HG03575 (cell line): Measurements from ENCODE around the gene PTPRM.

ENCODE experiments used
- ATAC-seq: cut with Tn5 transposase; IDR thresholded peaks from one replicate; pipeline ENCODE4 v1.9.1; 2021; ENCODE audit not compliant: unreplicated experiment, insufficient number of reproducible peaks, low FRiP score; ENCODE audit errors: extremely low read depth

The PTPRM gene

DNA sequence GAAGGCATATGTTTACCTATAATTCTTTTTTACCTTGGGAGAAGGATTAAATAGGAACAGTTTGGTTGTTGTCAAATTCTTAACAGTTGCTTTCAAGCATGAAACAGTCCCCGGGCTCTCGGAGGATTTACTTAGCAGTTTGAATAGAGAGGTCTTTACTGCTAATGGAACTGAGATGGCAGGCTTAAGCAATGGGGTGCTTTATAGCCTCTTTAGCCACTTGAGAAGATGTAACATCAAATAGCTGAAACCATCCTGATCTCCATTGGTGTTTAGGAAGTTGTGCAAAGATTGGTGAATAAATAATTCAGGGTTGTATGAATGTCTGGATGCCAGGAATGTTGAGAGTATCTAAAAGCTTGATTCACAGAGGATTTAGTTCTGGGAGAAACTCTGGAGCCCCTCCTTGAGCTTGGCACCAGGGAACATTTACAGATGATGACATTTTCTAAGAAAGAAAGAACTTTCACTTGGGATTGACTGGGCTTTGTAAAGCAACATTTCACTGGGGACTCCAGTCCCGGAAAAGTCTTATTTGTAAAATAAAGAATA, 51.9 kb downstream of the PTPRM start:
- no peak for ATAC-seq

DNA sequence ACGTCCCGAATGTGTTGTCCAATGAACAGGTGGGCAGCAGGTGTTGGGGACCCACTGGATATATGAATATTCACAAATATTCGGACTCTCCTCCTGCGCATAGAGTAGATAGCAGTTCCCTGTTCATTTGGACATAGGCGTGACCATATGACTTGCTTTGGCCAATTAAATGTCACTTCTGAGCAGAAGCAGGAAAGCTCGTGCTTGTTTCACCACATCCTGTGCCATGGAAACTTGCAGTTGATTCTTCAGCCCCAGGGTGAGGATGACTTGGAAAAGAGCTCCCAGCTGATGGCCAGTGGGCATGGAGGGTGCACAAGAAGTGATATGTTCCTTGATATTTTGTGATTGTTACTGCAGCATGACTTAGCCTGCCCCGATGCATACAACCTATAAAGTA, 52.6 kb downstream of the PTPRM start:
- no peak for ATAC-seq

GRCh38 chr18:7622721-7623120, 55.6 kb downstream of the PTPRM start:
- ATAC-seq: no peak

DNA sequence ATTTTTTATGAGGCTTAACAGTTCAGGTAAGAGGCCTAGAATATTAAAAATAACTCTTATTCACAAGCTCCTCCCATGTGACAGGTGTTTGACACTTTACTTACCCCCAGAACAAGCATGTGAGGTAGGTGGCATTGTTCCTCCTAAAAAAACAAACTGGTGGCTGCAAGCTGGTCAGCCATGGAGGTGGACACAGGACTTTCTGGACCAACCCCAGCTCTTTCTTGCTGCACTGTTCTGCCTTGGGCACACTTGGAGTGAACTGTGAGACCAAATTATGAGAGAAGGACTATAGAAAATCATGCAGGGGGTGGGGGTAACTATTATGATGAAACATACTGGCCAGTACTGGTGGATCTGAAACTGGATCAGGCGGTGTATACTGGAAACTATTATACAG, 56.6 kb downstream of the PTPRM start:
- no peak for ATAC-seq

GRCh38 chr18:7624697-7625096, 57.6 kb downstream of the PTPRM start:
- no peak for ATAC-seq

GRCh38 chr18:7626175-7626921, 59.2 kb downstream of the PTPRM start:
- ATAC-seq: no peak

GRCh38 chr18:7626922-7627440, 59.9 kb downstream of the PTPRM start:
- no peak for ATAC-seq

GRCh38 chr18:7629416-7629815, 62.3 kb downstream of the PTPRM start:
- ATAC-seq: no peak

- ATAC-seq: no peak
These were observed 63.8 kb downstream of the PTPRM start for GRCh38 chr18:7630731-7631442.

DNA sequence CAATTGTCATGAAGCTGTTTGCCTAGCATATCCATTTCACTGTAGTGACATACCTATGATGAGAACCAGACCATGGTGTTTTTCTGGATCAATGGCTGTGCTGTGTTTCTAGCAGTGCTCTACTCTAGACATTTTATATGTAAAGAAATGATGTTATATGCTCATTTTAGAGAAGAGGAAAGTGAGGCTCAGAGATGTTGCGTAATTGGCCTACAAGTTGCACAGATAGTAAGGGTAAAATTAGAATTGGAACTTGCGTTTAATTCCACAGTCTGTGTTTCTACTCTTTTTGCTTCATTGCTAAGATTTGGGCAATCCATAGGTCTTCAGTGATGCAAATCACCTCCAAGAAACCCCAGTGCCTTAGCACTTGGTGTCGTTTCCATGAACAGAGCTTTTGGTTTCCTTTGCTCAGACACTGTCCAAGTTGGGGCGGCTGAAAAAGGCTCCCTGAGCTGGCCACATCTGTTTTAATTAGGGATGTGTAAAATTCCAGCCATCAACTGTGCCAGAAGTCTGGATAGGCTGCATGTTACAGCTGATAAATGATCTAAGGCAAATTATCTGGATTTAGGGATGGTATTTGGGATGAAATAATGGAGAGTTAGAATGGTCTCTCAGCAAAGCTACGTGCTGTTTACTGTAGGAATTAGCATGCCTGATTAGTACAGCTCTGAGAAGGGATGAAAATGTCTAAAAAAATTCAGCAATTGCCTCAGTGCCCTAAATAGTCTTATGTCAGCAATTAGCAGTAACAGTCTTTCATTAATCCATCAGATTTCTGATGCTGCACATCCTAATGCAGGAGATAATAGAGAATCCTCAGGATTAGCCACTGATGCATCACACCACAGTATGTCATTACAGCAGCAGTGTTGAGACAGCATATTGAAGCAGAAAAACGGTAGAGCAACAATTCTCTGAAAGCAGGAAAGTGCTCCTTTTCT, 65.3 kb downstream of the PTPRM start:
- ATAC-seq: no peak

- no peak for ATAC-seq
These were observed 66.1 kb downstream of the PTPRM start for GRCh38 chr18:7633171-7633570.

GRCh38 chr18:7635948-7636347, 68.8 kb downstream of the PTPRM start:
- no peak for ATAC-seq

DNA sequence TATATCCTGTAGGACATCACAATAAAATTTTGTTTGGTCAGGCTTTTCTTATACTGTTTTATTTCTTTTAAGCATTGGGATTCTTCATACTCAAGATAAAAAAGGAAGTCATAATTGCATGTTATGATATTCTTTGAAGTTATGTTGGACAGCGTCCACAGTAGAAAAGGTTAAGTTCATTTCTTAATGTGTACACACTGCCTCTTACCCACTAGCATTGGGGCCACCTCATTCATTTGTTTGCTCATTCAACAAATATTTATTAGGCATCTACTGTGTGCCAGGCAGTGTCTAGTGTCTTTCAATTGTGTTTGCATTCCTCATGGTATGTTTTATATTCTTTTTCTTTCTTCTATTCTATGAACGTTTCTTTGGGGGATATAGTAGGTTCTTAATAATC, 70.2 kb downstream of the PTPRM start:
- no peak for ATAC-seq

DNA sequence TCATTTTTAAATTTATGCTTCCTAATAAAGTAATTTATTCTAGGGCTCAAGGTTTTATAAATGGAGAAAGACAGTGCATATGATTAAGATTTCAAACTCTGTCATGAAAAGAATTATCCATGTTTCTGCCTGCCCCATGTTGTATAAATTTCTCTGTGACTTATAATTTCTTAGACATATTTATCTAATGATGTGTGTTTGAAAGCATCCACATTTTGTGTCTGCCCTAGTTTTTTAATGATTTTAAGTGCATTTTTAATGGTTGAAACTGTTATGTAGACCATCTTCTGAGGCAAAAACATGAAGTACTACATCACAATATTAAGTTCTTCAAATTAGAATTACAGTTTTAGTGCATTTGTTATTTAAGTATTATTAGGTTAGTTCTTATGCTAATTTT, 71.2 kb downstream of the PTPRM start:
- ATAC-seq: no peak

GRCh38 chr18:7641813-7642212, 74.7 kb downstream of the PTPRM start:
- ATAC-seq: no peak

GRCh38 chr18:7642331-7642890, 75.3 kb downstream of the PTPRM start:
- ATAC-seq: no peak

DNA sequence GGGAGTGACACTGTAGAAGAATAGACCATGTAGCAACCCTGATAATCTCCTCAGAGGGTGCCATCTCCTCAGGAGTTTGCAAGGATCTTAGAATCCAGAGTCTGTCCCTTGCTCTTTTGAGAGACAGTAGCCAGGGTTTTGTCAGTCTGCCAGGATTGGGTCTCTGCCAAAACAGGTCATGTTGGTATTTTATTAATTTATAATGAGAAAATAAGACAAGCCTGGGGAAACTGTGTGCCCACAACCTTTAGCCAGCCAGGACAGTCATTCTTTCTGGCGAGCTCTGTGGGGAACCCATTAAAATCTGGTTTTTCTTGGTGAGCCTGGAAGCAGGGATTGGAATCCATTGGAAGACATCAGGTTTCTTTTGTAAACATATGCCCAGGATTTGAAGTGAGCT, 78.6 kb downstream of the PTPRM start:
- ATAC-seq: no peak

- ATAC-seq: no peak
These were observed 79.2 kb downstream of the PTPRM start for GRCh38 chr18:7646174-7646886.
